HG02970 (cell line): Measurements from ENCODE around the gene FAXDC2.

Experiments used
- ATAC-seq: cut with Tn5 transposase; IDR thresholded peaks from one replicate; pipeline ENCODE4 v1.9.1; 2021; ENCODE audit warnings: mild to moderate bottlenecking, moderate library complexity, moderate number of reproducible peaks; ENCODE audit not compliant: unreplicated experiment, low FRiP score

Gene FAXDC2, protein sequence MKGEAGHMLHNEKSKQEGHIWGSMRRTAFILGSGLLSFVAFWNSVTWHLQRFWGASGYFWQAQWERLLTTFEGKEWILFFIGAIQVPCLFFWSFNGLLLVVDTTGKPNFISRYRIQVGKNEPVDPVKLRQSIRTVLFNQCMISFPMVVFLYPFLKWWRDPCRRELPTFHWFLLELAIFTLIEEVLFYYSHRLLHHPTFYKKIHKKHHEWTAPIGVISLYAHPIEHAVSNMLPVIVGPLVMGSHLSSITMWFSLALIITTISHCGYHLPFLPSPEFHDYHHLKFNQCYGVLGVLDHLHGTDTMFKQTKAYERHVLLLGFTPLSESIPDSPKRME

DNA sequence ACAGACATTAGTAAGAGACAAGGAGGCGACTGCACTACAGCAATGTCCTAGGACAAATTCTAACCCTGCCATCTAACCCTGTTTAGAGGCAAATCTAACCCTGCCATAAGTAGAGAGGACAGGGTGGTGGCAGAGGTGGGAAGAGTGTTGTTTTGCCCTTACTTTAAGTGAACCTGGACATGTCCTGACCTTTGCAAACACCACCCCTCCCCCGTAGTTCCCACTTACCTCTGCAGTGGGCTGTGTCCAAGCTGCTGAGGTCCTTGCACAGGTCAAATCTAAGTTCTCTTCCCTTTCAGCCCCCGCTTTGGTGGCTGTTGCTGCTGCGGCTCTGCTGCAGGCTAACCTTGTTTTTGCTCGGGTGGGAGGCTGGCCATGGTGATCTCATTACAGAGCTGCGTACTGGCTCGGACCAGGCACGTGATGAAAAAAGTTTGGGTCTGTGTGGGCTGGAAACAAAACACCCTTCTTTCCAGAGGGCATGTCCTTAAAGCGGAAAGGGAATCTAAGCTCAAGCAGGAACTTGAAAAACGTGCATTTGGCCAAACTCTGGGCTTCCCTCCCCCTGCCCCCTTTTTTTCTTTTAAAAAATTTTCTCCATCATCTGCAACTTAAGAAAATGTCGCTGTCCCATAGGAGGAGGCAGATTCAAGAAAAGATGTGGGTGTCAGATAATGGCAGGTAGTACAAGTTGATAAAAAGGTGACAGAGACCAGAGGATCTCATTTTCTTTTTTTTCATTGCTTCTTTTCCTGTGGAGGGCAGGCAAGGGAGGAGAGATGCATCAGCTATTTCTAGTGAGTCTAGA is at the start of gene FAXDC2:
Gene FAXDC2, minus strand, starts transcription at position 349 of the 808 bp plus-strand sequence. CDS start 12,425 bp downstream, outside the sequence.
- ATAC-seq, result no peak

GRCh38 chr5:154900066-154900465 is 49.7 kb upstream of the FAXDC2 start:
- no peak for ATAC-seq

GRCh38 chr5:154899151-154899816 is 48.9 kb upstream of the FAXDC2 start:
- no peak for ATAC-seq

DNA sequence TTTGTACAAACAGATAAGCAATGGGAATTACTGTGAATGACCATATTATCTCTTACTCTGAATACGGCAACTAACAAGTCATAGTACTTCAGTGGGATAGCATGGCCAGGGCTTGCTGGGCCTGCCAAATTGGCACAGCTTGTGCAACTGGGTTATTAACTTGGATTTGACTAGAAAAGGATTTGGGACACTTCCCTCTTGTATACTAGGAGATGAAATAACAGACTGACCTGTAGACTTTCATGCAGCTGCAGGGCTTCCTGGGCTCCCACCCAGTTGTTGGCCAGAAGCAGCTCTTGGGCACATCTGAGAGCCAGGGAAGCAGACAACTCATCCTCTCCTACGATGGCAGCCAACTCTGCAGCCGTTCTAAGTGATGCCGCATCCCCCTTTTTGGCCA is 47.8 kb upstream of the FAXDC2 start:
- ATAC-seq, result no peak

- no peak for ATAC-seq
Observed at GRCh38 chr5:154896562-154897165, 46.3 kb upstream of the FAXDC2 start.

- no peak for ATAC-seq
Observed at GRCh38 chr5:154895606-154896561, 45.5 kb upstream of the FAXDC2 start.

GRCh38 chr5:154893381-154893780 is 43.0 kb upstream of the FAXDC2 start:
- ATAC-seq, result no peak

- no peak for ATAC-seq
Observed at GRCh38 chr5:154892369-154892771, 42.0 kb upstream of the FAXDC2 start.

GRCh38 chr5:154885439-154885838 is 35.0 kb upstream of the FAXDC2 start:
- no peak for ATAC-seq

GRCh38 chr5:154884424-154884823 is 34.0 kb upstream of the FAXDC2 start:
- ATAC-seq, result no peak

GRCh38 chr5:154881986-154882385 is 31.6 kb upstream of the FAXDC2 start:
- no peak for ATAC-seq

GRCh38 chr5:154878642-154879335 is 28.4 kb upstream of the FAXDC2 start:
- ATAC-seq, result no peak

DNA sequence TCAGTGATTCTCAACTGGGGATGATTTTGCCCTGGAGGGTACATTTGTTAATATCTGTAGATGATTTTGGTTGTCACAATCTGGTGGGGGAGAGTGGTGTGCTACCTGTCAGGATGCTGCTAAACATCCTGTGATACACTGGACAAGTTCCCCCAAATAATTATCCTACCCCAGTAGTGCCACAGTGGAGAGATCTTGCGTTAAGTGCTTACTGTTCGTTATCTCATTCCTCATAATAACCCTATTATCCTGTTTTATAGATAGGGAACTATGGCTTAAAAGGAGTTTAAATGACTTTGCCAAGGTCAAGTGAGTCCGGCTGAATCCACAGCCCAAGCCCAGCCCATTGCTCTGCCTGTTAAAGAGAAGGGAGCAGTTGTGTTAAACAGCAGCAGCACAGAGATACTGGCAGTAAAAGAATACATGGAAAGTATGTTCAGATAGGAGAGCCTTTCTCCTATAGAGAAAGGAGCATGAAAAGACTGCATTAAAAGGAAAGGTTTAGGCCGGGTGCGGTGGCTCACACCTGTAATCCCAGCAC is 23.5 kb upstream of the FAXDC2 start:
- ATAC-seq, result no peak

DNA sequence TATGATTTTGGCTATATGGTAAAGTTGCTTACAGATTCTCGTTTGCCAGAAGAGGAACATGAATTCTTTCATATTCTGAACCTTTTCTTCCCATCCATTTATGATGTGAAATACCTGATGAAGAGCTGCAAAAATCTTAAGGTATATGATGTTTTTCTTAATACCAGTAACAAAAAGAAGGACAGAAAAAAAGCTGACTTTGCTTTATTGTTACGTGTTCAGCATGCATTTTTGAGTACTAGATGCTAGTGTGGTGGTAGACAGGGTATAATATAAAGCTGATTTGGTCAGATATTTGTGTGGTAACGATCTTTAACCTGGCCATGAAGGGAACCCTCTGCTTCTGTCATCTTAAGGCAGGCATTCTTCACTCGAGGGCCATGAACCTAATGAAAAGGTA is 21.3 kb upstream of the FAXDC2 start:
- no peak for ATAC-seq

GRCh38 chr5:154868702-154869101 is 18.3 kb upstream of the FAXDC2 start:
- ATAC-seq, result no peak

DNA sequence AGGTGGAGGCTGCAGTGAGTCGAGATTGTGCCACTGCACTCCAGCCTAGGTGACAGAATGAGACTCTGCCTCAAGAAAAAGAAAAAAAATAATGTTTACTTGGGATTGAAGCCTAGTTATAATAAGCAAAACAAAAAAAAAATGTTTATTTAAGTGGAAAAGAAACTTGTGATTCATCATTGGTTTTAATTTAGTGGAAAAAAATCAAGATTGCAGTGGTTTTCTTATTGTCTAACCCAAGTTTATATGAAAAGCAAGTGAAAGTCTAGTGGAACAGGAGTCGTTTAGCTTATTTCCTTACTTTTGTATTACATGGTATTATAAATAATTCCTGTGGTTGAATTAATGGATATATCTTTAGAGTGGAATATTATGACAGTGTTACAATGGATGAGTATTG is 16.4 kb upstream of the FAXDC2 start:
- ATAC-seq, result no peak

DNA sequence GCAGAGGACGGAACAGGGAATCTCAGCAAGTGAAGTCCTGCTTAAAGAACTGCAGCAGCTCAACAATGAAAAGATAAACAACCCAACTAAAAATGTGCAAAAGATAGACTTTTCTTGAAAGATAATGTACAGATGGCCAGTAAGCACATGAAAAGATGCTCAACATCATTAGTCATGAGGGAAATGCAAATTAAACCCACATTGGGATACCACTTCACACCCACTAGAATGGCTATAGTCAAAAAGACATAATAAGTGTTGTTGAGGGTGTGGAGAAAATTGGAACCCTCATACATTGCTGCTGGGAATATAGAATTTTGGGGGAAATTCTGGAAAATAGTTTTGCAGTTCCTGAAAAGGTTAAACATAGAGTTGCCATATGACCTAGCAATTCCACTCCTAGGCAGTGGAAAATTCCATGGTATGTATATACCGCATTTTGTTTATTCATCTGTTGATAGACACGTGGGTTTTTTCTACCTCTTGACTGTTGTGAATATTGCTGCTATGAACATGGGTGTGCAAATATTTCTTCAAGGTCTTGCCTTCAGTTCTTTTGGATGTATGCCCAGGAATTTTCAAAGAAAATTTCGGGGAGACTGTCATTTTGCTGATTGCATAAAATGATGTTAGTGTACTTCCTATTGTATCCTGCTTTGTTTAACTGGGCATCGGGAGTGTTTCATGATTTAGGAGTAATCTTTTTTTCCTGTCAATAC is 15.2 kb upstream of the FAXDC2 start:
- no peak for ATAC-seq
